Heart right ventricle (tissue), 16 donors: ENCODE data around the gene PLEKHG5. TPM values are rescaled to one million over a fixed set of nuclear protein-coding genes. Genes with fewer than 3 reads are reported as not detected.

Experiments used
- ATAC-seq, 8 donors: fragments of 200-7000 bp; cut with Tn5 transposase; one replicate each; pipeline ENCODE4 v1.9.1; 2020; ENCODE audit warnings: mild to moderate bottlenecking in 8 of 8, moderate library complexity in 8 of 8, moderate number of reproducible peaks in 1 of 8
- DNase-seq, 2 donors: peaks; one replicate each; pipeline ENCODE4 v3.0.0-alpha.2; 2020
- H3K27ac ChIP-seq, 10 donors: fragments of 200-600 bp; sonication (generic) in 2 of 10; one replicate each; pipeline versions ENCODE4 v1.5.0 to v1.8.0; 2020 to 2022; ENCODE audit warnings: mild to moderate bottlenecking in 3 of 10
- H3K27me3 ChIP-seq, 7 donors: fragments of 200-600 bp; one replicate each; pipeline ENCODE4 v1.8.0; 2021 to 2022; ENCODE audit warnings: mild to moderate bottlenecking in 2 of 7
- H3K36me3 ChIP-seq, 9 donors: fragments of 200-600 bp; sonication (generic) in 1 of 9; one replicate each; pipeline versions ENCODE4 v1.5.0 to v1.8.0; 2020 to 2022; ENCODE audit warnings: mild to moderate bottlenecking in 2 of 9
- H3K4me1 ChIP-seq, 9 donors: fragments of 200-600 bp; sonication (generic) in 1 of 9; one replicate each; pipeline versions ENCODE4 v1.5.0 to v1.8.0; 2020 to 2022; ENCODE audit warnings: mild to moderate bottlenecking in 4 of 9
- H3K4me3 ChIP-seq, 10 donors: fragments of 200-600 bp; sonication (generic) in 2 of 10; one replicate each; pipeline versions ENCODE4 v1.5.0 to v1.8.0; 2020 to 2022; ENCODE audit warnings: mild to moderate bottlenecking in 7 of 10, moderate library complexity in 2 of 10
- H3K9me3 ChIP-seq, 11 donors: fragments of 200-600 bp in 10 of 11; sonication (generic) in 2 of 11; one replicate each; pipeline versions ENCODE4 v1.5.0 to v1.8.0; 2013 to 2022; ENCODE audit warnings: mild to moderate bottlenecking in 2 of 11, control low read depth in 1 of 11, moderate library complexity in 1 of 11
- WGBS, 2 donors: extraction: QIAGEN DNeasy Blood & Tissue Kit; methylation state at CpG; one replicate each; pipeline ENCODE4 v1.1.7; 2013; ENCODE audit warnings: inconsistent platforms in 1 of 2; 5-methylcytosine and 5-hydroxymethylcytosine counted together
- intact Hi-C, 10 donors: fragments of 100-400 bp; cut with DNase I; formaldehyde crosslinking; loops; one replicate each; pipeline versions ENCODE4 v1.11.1 to v1.14.2; 2022
- polyA plus RNA-seq, 2 donors: library from polyadenylated mRNA; stranded (reverse); fragments of 200-250 nt; gene quantifications; one replicate each; pipeline ENCODE4 v1.2.3, GENCODE V29; 2013
- total RNA-seq, 10 donors: library from RNA; stranded (reverse); fragmentation: NEBNext Ultra II Directional in 3 of 10; extraction: Animal tissue kit (Norgen Biotek cat#: 25700) in 3 of 10; gene quantifications; one replicate each; pipeline versions ENCODE4 v1.2.1 to v1.2.4, GENCODE V29; 2021 to 2023
- TF ChIP-seq, protein P1 (sequence below), 9 donors: fragments of 200-600 bp; sonication (generic) in 2 of 9; IDR thresholded peaks; one replicate each; pipeline versions ENCODE4 v1.5.0 to v1.8.0; 2021 to 2022; ENCODE audit warnings: antibody characterized with exemption in 9 of 9, mild to moderate bottlenecking in 5 of 9, moderate library complexity in 1 of 9
- donor health status: Arrhythmogenic right ventricular cardiomyopathy.
- donor health status: ischemic (EF 13 %, LVEDD 7.1; RV severe dilation, severe dysfunction).
- donor health status: healthy with polysubstance abuse.
- donor health status: DM: no; HTN: yes; CAD: no.
- donor health status: DM: no; HTN: no; CAD: no.
- donor health status: ischemic (EF 25% LVEDD 6.9; RV normal size, moderate dysfunction).
- donor health status: ischemic (EF 25% LVEDD 5.7; RV mildly dilated, moderate dysfunction).
- donor health status: healthy.
- donor health status: DM: yes; HTN: yes; CAD: no.
- donor health status: Ischemic cardiomyopathy.
- donor health status: ischemic (EF 35%, LVEDD 5.7; RV mildly dilated, moderate dysfunction).
- donor health status: nonischemic (EF 11% LVEDD 7.7; RV severe dilation, severe dysfunction).
- donor health status: DM: yes; HTN: yes; CAD: no.
- donor health status: PGD.
- donor health status: ischemic (EF 29% LVEDD 5.4; RV normal size, mild dysfunction).
- donor health status: nonischemic (EF 23%, LVEDD 6.1; RV moderate dilation, normal function).

The PLEKHG5 gene
- total and polyA plus RNA-seq, 12 donors = 6.6 to 28.7 (median 15.3) TPM

DNA sequence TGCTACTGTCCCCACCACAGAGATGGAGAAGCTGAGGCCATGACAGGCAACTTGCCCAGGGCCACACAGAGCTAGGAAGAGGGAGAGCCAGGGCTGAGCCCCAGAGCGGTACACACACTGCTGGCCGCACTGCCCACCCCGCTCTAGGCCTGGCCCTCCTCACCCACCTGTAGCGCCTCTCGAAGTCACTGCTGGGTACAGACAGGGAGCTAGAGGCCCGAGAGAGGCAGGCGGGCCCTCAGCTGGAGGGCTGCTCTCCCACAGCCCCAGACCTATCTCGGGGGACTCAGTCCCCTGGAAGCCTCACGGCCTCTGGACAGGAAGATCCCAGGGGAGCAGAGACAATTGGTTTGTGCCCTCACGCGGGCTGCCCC, 17.3 kb upstream of the PLEKHG5 start:
- 82 to 83% methylated on average over 11 of the region's 11 CpGs for WGBS, 2 donors
- no peak overlapping the region for H3K4me3 ChIP-seq
- intact Hi-C loops = no loop called here

DNA sequence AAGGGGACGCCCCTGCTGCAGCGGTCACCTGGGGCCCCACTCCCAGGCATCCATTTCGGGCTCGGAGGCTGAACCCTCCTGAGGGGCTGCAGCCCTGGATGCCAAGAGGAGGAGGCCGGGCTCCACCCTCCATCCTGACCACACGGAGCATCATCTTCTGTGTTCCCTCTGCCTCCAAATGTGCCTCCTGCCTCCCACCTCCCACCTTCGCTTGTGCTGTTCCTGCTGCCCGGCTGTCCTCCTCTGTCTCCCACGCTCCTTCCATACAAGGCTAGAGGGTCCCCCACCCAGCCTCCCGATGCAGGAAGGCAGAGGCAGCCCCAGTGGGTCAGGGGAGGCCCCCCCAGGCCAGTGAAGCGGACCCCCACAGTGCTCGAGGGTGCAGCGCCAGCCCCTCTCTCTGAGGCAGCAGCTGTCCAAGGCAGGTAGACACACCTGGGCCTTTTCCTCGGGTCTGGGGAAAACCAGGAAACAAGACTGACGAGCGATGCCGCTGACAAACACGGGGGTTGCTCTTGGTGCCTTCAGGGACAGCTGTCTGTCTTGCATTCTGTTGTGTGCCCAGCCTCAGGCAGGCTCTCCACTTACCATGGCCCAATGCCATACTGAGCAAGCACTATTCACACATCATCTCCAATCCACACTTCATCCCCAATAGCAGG, 16.8 kb upstream of the PLEKHG5 start:
- Histone ChIP-seq H3K4me1 (peaks cover 0 to 25% (median 0%) of the 10 kb centered on the region in 9 donors), H3K27me3 (no peaks in the 10 kb centered on the region), H3K9me3 (no peaks in the 10 kb centered on the region), H3K36me3 (no peaks in the 10 kb centered on the region), H3K27ac (no peak overlapping the region), H3K4me3 (no peak overlapping the region)
- WGBS, 2 donors = 88 to 92% methylated on average over 18 of the region's 18 CpGs
- no peak for ATAC-seq
- intact Hi-C loops = no loop called here
- peak in 1 of 2 donors; percentile 11 for DNase-seq
- TF ChIP-seq, protein P1, sequence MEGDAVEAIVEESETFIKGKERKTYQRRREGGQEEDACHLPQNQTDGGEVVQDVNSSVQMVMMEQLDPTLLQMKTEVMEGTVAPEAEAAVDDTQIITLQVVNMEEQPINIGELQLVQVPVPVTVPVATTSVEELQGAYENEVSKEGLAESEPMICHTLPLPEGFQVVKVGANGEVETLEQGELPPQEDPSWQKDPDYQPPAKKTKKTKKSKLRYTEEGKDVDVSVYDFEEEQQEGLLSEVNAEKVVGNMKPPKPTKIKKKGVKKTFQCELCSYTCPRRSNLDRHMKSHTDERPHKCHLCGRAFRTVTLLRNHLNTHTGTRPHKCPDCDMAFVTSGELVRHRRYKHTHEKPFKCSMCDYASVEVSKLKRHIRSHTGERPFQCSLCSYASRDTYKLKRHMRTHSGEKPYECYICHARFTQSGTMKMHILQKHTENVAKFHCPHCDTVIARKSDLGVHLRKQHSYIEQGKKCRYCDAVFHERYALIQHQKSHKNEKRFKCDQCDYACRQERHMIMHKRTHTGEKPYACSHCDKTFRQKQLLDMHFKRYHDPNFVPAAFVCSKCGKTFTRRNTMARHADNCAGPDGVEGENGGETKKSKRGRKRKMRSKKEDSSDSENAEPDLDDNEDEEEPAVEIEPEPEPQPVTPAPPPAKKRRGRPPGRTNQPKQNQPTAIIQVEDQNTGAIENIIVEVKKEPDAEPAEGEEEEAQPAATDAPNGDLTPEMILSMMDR (IDR thresholded peaks at IDR 0.05) = no peak

More for the DNA sequence above, 17.3 kb upstream of the PLEKHG5 start:
- no peaks in the 10 kb centered on the region for H3K27me3 ChIP-seq
- no peaks in the 10 kb centered on the region for H3K36me3 ChIP-seq
- TF ChIP-seq, protein P1 (IDR thresholded peaks at IDR 0.05) = no peak
- ATAC-seq (peak in 1 of 8 donors; percentile 2), DNase-seq (peak in 1 of 2 donors; percentile 9)
- H3K9me3 ChIP-seq = no peaks in the 10 kb centered on the region
- peaks cover 0 to 25% (median 0%) of the 10 kb centered on the region in 9 donors for H3K4me1 ChIP-seq
- peak overlapping the region in 1 of 10 donors; percentile 37 for H3K27ac ChIP-seq

DNA sequence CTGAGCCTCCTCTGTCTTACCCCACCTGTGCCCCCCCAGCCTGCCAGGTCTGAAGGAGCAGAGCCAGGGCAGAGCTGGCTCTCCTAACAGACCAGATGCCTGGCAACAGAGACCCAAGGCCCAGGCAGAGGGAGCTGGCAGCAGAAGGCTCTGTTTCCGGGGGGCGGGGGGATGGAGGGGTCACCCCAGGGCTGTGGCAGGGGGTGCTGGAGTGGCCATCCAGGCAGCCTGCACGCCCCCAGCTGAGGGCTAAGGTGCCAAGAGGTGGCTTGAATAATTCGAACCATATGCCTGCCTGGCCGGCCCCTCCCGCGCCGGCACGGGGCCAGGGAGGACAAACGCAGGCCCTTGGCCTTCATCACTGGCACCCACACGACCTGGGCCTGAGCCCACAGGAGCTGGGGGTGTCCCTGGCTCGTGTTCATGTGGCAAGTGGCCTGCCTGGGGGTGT, 16.0 kb upstream of the PLEKHG5 start:
- Histone ChIP-seq H3K27ac (peak overlapping the region in 2 of 10 donors; percentile 22 to 31), H3K36me3 (no peaks in the 10 kb centered on the region), H3K9me3 (no peaks in the 10 kb centered on the region), H3K4me1 (peaks cover 3 to 30% (median 7%) of the 10 kb centered on the region in 9 donors), H3K27me3 (no peaks in the 10 kb centered on the region), H3K4me3 (no peak overlapping the region)
- TF ChIP-seq, protein P1 (IDR thresholded peaks at IDR 0.05) = no peak
- ATAC-seq (no peak), DNase-seq (peak in 1 of 2 donors; percentile 14)
- WGBS, 2 donors = 81 to 85% methylated on average over 12 of the region's 12 CpGs
- intact Hi-C loops = no loop called here

DNA sequence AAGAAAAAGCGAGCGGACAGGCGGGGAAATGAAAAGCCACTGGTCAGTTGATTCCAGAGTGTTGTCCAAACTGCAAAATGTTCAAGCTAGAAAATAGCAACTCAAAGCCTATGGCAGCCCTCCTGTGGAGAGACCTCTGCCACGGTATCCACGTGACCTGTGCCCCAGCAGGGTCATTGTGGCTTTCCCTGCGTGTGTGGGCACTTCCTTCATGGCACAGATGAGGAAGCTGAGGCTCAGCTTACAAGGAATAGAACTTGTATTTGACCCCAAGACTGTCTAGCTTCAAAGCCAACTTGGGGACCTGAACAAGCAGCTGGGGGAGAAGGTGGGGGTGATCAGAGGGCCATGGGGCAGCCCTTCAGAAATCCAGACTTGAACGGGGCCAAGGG, 15.6 kb upstream of the PLEKHG5 start:
- whole genome bisulfite sequencing, 2 donors = 77 to 92% methylated on average over 7 of the region's 7 CpGs
- TF ChIP-seq, protein P1 (IDR thresholded peaks at IDR 0.05) = no peak
- Histone ChIP-seq H3K27ac (peak overlapping the region in 1 of 10 donors; percentile 22), H3K36me3 (no peaks in the 10 kb centered on the region), H3K27me3 (no peaks in the 10 kb centered on the region), H3K9me3 (no peaks in the 10 kb centered on the region), H3K4me1 (peaks cover 8 to 35% (median 12%) of the 10 kb centered on the region in 9 donors), H3K4me3 (no peak overlapping the region)
- DNase-seq (no peak), ATAC-seq (no peak)
- intact Hi-C loops = no loop called here
